H9 (cell line): ENCODE measurements around the gene PER2. TPM values are rescaled to one million over a fixed set of nuclear protein-coding genes. Genes with fewer than 3 reads are reported as not detected.

Source experiments
- DNase-seq: peaks from one replicate; pipeline ENCODE4 v3.0.0-alpha.2; 2017
- H2AFZ ChIP-seq: one replicate; pipeline ENCODE4 v1.6.1; 2013; ENCODE audit warnings: mild to moderate bottlenecking, low read length, control low read depth, moderate library complexity
- H2AK5ac ChIP-seq: 2 replicates; pipeline ENCODE4 v1.6.1; 2013; ENCODE audit warnings: low read length, control low read depth, mixed read lengths; ENCODE audit not compliant: insufficient read length
- H2BK120ac ChIP-seq: one replicate; pipeline ENCODE4 v1.6.1; 2013; ENCODE audit warnings: low read depth, mild to moderate bottlenecking, low read length, control low read depth, inconsistent platforms; ENCODE audit not compliant: poor library complexity, severe bottlenecking
- H2BK12ac ChIP-seq: 2 replicates; pipeline ENCODE4 v1.6.1; 2013; ENCODE audit warnings: low read length, control low read depth, mixed read lengths, low read depth; ENCODE audit not compliant: insufficient read length
- H2BK15ac ChIP-seq: 2 replicates; pipeline ENCODE4 v1.6.1; 2013; ENCODE audit warnings: low read depth, low read length, control low read depth
- H2BK20ac ChIP-seq: one replicate; pipeline ENCODE4 v1.6.1; 2013; ENCODE audit warnings: low read depth, mild to moderate bottlenecking, low read length, control low read depth, inconsistent platforms; ENCODE audit not compliant: poor library complexity, severe bottlenecking
- H2BK5ac ChIP-seq: 2 replicates; pipeline ENCODE4 v1.6.1; 2013; ENCODE audit warnings: low read length, control low read depth, mixed read lengths; ENCODE audit not compliant: insufficient read length
- H3K14ac ChIP-seq: 2 replicates; pipeline ENCODE4 v1.6.1; 2013; ENCODE audit warnings: low read length, control low read depth; ENCODE audit not compliant: insufficient read depth
- H3K18ac ChIP-seq: 2 replicates; pipeline ENCODE4 v1.6.1; 2013; ENCODE audit warnings: low read depth, mild to moderate bottlenecking, mixed read lengths, low read length, control low read depth; ENCODE audit not compliant: insufficient read length
- H3K23ac ChIP-seq: 2 replicates; pipeline ENCODE4 v1.6.1; 2013; ENCODE audit warnings: low read length, control low read depth, mixed read lengths, low read depth; ENCODE audit not compliant: insufficient read length
- H3K23me2 ChIP-seq: 2 replicates; pipeline ENCODE4 v1.6.1; 2013; ENCODE audit warnings: low read depth, mild to moderate bottlenecking, mixed read lengths, low read length, control low read depth; ENCODE audit not compliant: insufficient read length, poor library complexity, severe bottlenecking
- H3K27ac ChIP-seq: 2 replicates; pipeline ENCODE4 v1.5.1; 2013; ENCODE audit warnings: low read length, control low read depth, mixed read lengths, low read depth; ENCODE audit not compliant: insufficient read length
- H3K27me3 ChIP-seq: 2 replicates; pipeline ENCODE4 v1.6.1; 2013; ENCODE audit warnings: low read length, control low read depth, inconsistent platforms; ENCODE audit not compliant: insufficient read depth
- H3K4ac ChIP-seq: 2 replicates; pipeline ENCODE4 v1.6.1; 2013; ENCODE audit warnings: low read depth, mild to moderate bottlenecking, control low read depth, inconsistent platforms, low read length, moderate library complexity
- H3K4me1 ChIP-seq: 2 replicates; pipeline ENCODE4 v1.6.1; 2013; ENCODE audit warnings: low read length, control low read depth, inconsistent platforms; ENCODE audit not compliant: insufficient read depth
- H3K4me2 ChIP-seq: 2 replicates; pipeline ENCODE4 v1.6.1; 2013; ENCODE audit warnings: low read length, control low read depth, mixed read lengths; ENCODE audit not compliant: insufficient read length, insufficient read depth
- H3K56ac ChIP-seq: 2 replicates; pipeline ENCODE4 v1.6.1; 2013; ENCODE audit warnings: low read depth, mild to moderate bottlenecking, mixed read lengths, low read length, control low read depth; ENCODE audit not compliant: insufficient read length
- H3K79me1 ChIP-seq: 2 replicates; pipeline ENCODE4 v1.6.1; 2013; ENCODE audit warnings: low read depth, mild to moderate bottlenecking, moderate library complexity, low read length, control low read depth, inconsistent platforms; ENCODE audit not compliant: insufficient read depth, poor library complexity, severe bottlenecking
- H3K79me2 ChIP-seq: 2 replicates; pipeline ENCODE4 v1.6.1; 2013; ENCODE audit warnings: low read length, control low read depth, inconsistent platforms; ENCODE audit not compliant: insufficient read depth
- H3K9ac ChIP-seq: 2 replicates; pipeline ENCODE4 v1.6.1; 2013; ENCODE audit warnings: low read length, control low read depth, mixed read lengths; ENCODE audit not compliant: insufficient read length; ENCODE audit errors: extremely low read depth
- H3K9me3 ChIP-seq: one replicate; pipeline ENCODE4 v1.6.1; 2013; ENCODE audit warnings: low read depth, low read length, inconsistent platforms; ENCODE audit not compliant: control insufficient read depth
- H3T11ph ChIP-seq: one replicate; pipeline ENCODE4 v1.6.1; 2013; ENCODE audit warnings: mild to moderate bottlenecking, low read length, control low read depth, inconsistent platforms
- H4K20me1 ChIP-seq: one replicate; pipeline ENCODE4 v1.6.1; 2013; ENCODE audit not compliant: control insufficient read depth, insufficient read length, insufficient read depth
- H4K5ac ChIP-seq: 2 replicates; pipeline ENCODE4 v1.6.1; 2013; ENCODE audit warnings: low read depth, mild to moderate bottlenecking, mixed read lengths, low read length, control low read depth; ENCODE audit not compliant: insufficient read length
- H4K8ac ChIP-seq: replicated peaks from 2 replicates; pipeline ENCODE4 v1.6.1; 2013; ENCODE audit warnings: low read length, control low read depth, mixed read lengths, low read depth; ENCODE audit not compliant: insufficient read length
- H4K91ac ChIP-seq: 2 replicates; pipeline ENCODE4 v1.6.1; 2013; ENCODE audit warnings: low read depth, mild to moderate bottlenecking, moderate library complexity, mixed read lengths, low read length, control low read depth; ENCODE audit not compliant: insufficient read length
- H3K27ac Mint-ChIP-seq, 3 experiments: 2 replicates in 2 of 3; 3 replicates in 1 of 3; pipeline ENCODE4 v1.8.0; 2020 to 2021; ENCODE audit warnings: mixed read lengths in 3 of 3, mild to moderate bottlenecking in 1 of 3, moderate library complexity in 1 of 3
- H3K27me3 Mint-ChIP-seq: 2 replicates; pipeline ENCODE4 v1.8.0; 2021; ENCODE audit warnings: low read depth, mild to moderate bottlenecking, moderate library complexity, mixed read lengths
- H3K36me3 Mint-ChIP-seq, 3 experiments: 2 replicates in 2 of 3; 3 replicates in 1 of 3; pipeline ENCODE4 v1.8.0; 2020 to 2021; ENCODE audit warnings: low read depth in 3 of 3, mixed read lengths in 3 of 3; ENCODE audit not compliant: insufficient read depth in 1 of 3
- H3K4me1 Mint-ChIP-seq, 2 experiments: 2 replicates each; pipeline ENCODE4 v1.8.0; 2020; ENCODE audit warnings: mixed read lengths in 2 of 2
- H3K4me3 Mint-ChIP-seq, 2 experiments: 2 replicates in 1 of 2; 3 replicates in 1 of 2; pipeline ENCODE4 v1.8.0; 2020 to 2021; ENCODE audit warnings: mild to moderate bottlenecking in 2 of 2, mixed read lengths in 2 of 2, moderate library complexity in 1 of 2
- H3K9me3 Mint-ChIP-seq, 2 experiments: 2 replicates in 1 of 2; 3 replicates in 1 of 2; pipeline ENCODE4 v1.8.0; 2020; ENCODE audit warnings: mild to moderate bottlenecking in 2 of 2, mixed read lengths in 2 of 2, moderate library complexity in 1 of 2
- CTCF ChIP-seq: fragments of 200-600 bp; sonication (generic); conservative IDR thresholded peaks from 3 replicates; pipeline ENCODE4 v1.8.0; 2021; ENCODE audit warnings: antibody characterized with exemption, mild to moderate bottlenecking
- WGBS: extraction: QIAGEN DNeasy Blood & Tissue Kit; methylation state at CpG from one replicate; pipeline ENCODE4 v1.1.7; 2013; ENCODE audit warnings: missing lambda C conversion rate, low lambda C conversion rate, mixed read lengths; ENCODE audit not compliant: insufficient read length; ENCODE audit errors: extremely low coverage; 5-methylcytosine and 5-hydroxymethylcytosine counted together
- total RNA-seq: library from RNA; stranded (reverse); gene quantifications from 2 replicates; pipeline ENCODE4 v1.2.1, GENCODE V29; 2021

PER2 gene
- total RNA-seq, 1 experiment from 2014 or later: 12.9 TPM

GRCh38 chr2:238306672-238306998, 18.2 kb upstream of the PER2 start:
- Histone ChIP-seq H4K5ac (no peak overlapping the region), H4K20me1 (no peaks in the 10 kb centered on the region), H3K14ac (no peak overlapping the region), H3K79me1 (no peaks in the 10 kb centered on the region), H3K56ac (no peak overlapping the region), H2BK5ac (no peak overlapping the region), H2AK5ac (no peak overlapping the region), H2BK12ac (no peak overlapping the region), H3K9ac (no peak overlapping the region), H2BK15ac (no peak overlapping the region), H3K4me2 (no peak overlapping the region), H4K8ac (no peak overlapping the region), H3K27ac (no peak overlapping the region), H2AFZ (no peak overlapping the region), H2BK120ac (no peak overlapping the region), H4K91ac (no peak overlapping the region), H3K79me2 (no peaks in the 10 kb centered on the region), H3K27me3 (no peaks in the 10 kb centered on the region), H3K23ac (no peak overlapping the region), H3K18ac (no peak overlapping the region), H2BK20ac (no peak overlapping the region), H3K4ac (no peak overlapping the region), H3K4me1 (no peaks in the 10 kb centered on the region), H3K9me3 (no peaks in the 10 kb centered on the region), H3K23me2 (no peaks in the 10 kb centered on the region), H3T11ph (no peak overlapping the region)
- H3K36me3 Mint-ChIP-seq: no peaks in the 10 kb centered on the region
- H3K27me3 Mint-ChIP-seq: no peaks in the 10 kb centered on the region; the same call in 1 of the 2 replicates
- H3K4me3 Mint-ChIP-seq: no peak overlapping the region
- no peak overlapping the region for H3K27ac Mint-ChIP-seq
- no peaks in the 10 kb centered on the region for H3K9me3 Mint-ChIP-seq
- no peak for DNase-seq
- WGBS: no CpG with 5 or more reads among the region's 5 CpGs
- TF ChIP-seq CTCF: no peak
- H3K4me1 Mint-ChIP-seq: peaks cover 6 to 9% of the 10 kb centered on the region in 2 experiments
